ENCODE measurements around the gene LIN28A. TPM values are rescaled to one million over a fixed set of nuclear protein-coding genes. Genes with fewer than 3 reads are reported as not detected.

The LIN28A gene
- total RNA-seq, 1 donor from 2014 or later: not detected

GRCh38 chr1:26478988-26479387, 68.4 kb downstream of the LIN28A start:
- DNase-seq (ENCODE audit: low read depth, low spot score): no peak

Other genes with a start within 250 kb of the LIN28A start
- gene C1orf232, start 241.9 kb upstream of the LIN28A start, total RNA-seq: not detected in 2 replicates
- gene ZNF593, start 240.9 kb upstream of the LIN28A start, total RNA-seq: 32.4 and 43.9 TPM in 2 replicates
- gene ZNF593OS, start 239.0 kb upstream of the LIN28A start, total RNA-seq: not detected in 2 replicates
- not detected in 2 replicates for gene CNKSR1, start 233.3 kb upstream of the LIN28A start, total RNA-seq
- gene CATSPER4, start 220.2 kb upstream of the LIN28A start, total RNA-seq: not detected in 2 replicates
- gene CEP85, start 176.6 kb upstream of the LIN28A start, total RNA-seq: 9.7 and 19.0 TPM in 2 replicates
- 29.7 and 35.7 TPM in 2 replicates for gene SH3BGRL3, start 130.7 kb upstream of the LIN28A start, total RNA-seq
- 3.0 and 4.3 TPM in 2 replicates for gene UBXN11, start 104.2 kb upstream of the LIN28A start, total RNA-seq
- not detected in 2 replicates for gene CD52, start 92.9 kb upstream of the LIN28A start, total RNA-seq
- 0.35 TPM in 1 of 2 replicates, not detected in the other for gene CRYBG2, start 56.7 kb upstream of the LIN28A start, total RNA-seq
- gene ZNF683, start 38.1 kb upstream of the LIN28A start, total RNA-seq: not detected in 2 replicates
- gene DHDDS, start 21.5 kb downstream of the LIN28A start, total RNA-seq: 41.7 and 53.6 TPM in 2 replicates
- gene HMGN2, start 61.6 kb downstream of the LIN28A start, total RNA-seq: 299 and 333 TPM in 2 replicates
- 12.8 and 13.5 TPM in 2 replicates for gene RPS6KA1, start 118.9 kb downstream of the LIN28A start, total RNA-seq

All from pulmonary artery endothelial cell (primary cell).